Thoracic aorta (tissue), 2 donors: ENCODE measurements around the gene C15orf40. TPM values are rescaled to one million over a fixed set of nuclear protein-coding genes. Genes with fewer than 3 reads are reported as not detected.

Experiments
- ATAC-seq: fragments of 150-250 bp; one replicate; pipeline ENCODE4 v1.8.0; 2017; ENCODE audit warnings: low read depth; ENCODE audit not compliant: insufficient number of reproducible peaks, low FRiP score
- DNase-seq: peaks from one replicate; pipeline ENCODE4 v3.0.0-alpha.2; 2020; ENCODE audit warnings: low spot score
- H3K27ac ChIP-seq, 2 donors: fragments of 200-600 bp; sonication (generic); 1 replicate in 1 of 2; 2 replicates in 1 of 2; pipeline ENCODE4 v1.5.1; 2016; ENCODE audit warnings: mild to moderate bottlenecking in 2 of 2, moderate library complexity in 2 of 2
- H3K27me3 ChIP-seq: fragments of 200-600 bp; sonication (generic); replicated peaks from 2 replicates; pipeline ENCODE4 v1.6.0; 2016; ENCODE audit warnings: mild to moderate bottlenecking; ENCODE audit not compliant: insufficient read depth
- H3K36me3 ChIP-seq: fragments of 200-600 bp; sonication (generic); one replicate; pipeline ENCODE4 v1.5.1; 2016
- H3K4me1 ChIP-seq, 2 donors: fragments of 200-600 bp; sonication (generic); 1 replicate in 1 of 2; 2 replicates in 1 of 2; pipeline versions ENCODE4 v1.5.1 to v1.6.0; 2016; ENCODE audit warnings: low read depth in 2 of 2, mild to moderate bottlenecking in 1 of 2; ENCODE audit not compliant: control insufficient read depth in 1 of 2
- H3K4me3 ChIP-seq: fragments of 200-600 bp; sonication (generic); 2 replicates; pipeline ENCODE4 v1.5.1; 2016; ENCODE audit warnings: mild to moderate bottlenecking
- H3K9me3 ChIP-seq: fragments of 200-600 bp; sonication (generic); 2 replicates; pipeline ENCODE4 v1.5.1; 2016
- total RNA-seq, 2 donors: library from RNA; depleted of rRNA; stranded (reverse); fragments of >200 nt; gene quantifications; one replicate each; pipeline versions ENCODE4 v1.1.0 to v1.2.3, GENCODE V29; 2016
- TF ChIP-seq, protein P1 (sequence below): fragments of 200-600 bp; sonication (generic); IDR thresholded peaks from one replicate; pipeline ENCODE4 v1.5.1; 2019; ENCODE audit warnings: antibody characterized with exemption

Gene C15orf40
- total RNA-seq, 2 donors from 2014 or later, result 10.2 to 16.7 TPM

DNA sequence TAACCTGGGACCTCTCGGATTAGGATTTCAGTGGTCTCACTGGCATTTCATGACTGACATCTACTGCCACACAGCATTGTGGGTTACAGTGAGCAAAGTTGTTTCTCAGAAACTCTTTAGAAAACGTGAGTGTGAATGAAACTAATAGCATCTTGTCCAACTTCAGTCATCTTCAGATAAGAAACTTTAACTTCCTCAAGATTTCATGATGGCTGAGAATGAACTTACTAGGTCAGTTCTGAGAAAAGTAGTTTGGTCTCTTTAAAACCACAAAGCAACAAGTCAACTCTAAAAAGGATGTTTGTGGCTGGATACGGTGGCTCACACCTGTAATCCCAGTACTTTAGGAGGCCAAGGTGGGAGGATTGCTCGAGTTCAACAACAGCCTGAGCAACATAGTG lies 44.8 kb downstream of the C15orf40 start:
- Histone ChIP-seq H3K27me3 (no peaks in the 10 kb centered on the region), H3K27ac (no peak overlapping the region), H3K4me3 (no peak overlapping the region), H3K9me3 (no peaks in the 10 kb centered on the region), H3K4me1 (peaks cover 0 to 8% of the 10 kb centered on the region in 2 donors), H3K36me3 (no peaks in the 10 kb centered on the region)
- DNase-seq (no peak), ATAC-seq (no peak)
- TF ChIP-seq, protein P1, sequence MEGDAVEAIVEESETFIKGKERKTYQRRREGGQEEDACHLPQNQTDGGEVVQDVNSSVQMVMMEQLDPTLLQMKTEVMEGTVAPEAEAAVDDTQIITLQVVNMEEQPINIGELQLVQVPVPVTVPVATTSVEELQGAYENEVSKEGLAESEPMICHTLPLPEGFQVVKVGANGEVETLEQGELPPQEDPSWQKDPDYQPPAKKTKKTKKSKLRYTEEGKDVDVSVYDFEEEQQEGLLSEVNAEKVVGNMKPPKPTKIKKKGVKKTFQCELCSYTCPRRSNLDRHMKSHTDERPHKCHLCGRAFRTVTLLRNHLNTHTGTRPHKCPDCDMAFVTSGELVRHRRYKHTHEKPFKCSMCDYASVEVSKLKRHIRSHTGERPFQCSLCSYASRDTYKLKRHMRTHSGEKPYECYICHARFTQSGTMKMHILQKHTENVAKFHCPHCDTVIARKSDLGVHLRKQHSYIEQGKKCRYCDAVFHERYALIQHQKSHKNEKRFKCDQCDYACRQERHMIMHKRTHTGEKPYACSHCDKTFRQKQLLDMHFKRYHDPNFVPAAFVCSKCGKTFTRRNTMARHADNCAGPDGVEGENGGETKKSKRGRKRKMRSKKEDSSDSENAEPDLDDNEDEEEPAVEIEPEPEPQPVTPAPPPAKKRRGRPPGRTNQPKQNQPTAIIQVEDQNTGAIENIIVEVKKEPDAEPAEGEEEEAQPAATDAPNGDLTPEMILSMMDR, result no peak

DNA sequence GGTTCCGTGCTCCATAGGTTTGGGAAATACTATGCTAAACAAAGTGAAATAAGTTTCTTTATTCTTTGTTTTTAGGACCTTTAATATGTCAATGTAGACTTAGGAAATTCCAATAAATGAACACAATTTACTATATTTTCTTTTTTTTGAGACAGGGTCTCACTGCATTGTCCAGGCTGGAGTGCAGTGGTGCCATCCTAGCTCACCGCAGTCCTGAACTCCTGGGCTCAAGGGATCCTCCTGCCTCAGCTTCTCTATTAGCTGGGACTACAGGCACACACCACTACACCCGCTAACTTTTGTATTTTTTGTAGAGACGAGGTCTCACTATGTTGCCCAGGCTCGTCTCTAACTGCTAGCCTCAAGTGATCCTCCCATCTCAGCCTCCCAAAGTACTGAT lies 46.5 kb downstream of the C15orf40 start:
- no peaks in the 10 kb centered on the region for H3K36me3 ChIP-seq

GRCh38 chr15:82963471-82964341 lies 47.7 kb downstream of the C15orf40 start:
- no peak overlapping the region for H3K27ac ChIP-seq
- H3K27me3 ChIP-seq, result no peaks in the 10 kb centered on the region
- H3K36me3 ChIP-seq, result no peaks in the 10 kb centered on the region
- no peaks in the 10 kb centered on the region for H3K4me1 ChIP-seq
- no peak overlapping the region for H3K4me3 ChIP-seq
- no peaks in the 10 kb centered on the region for H3K9me3 ChIP-seq
- TF ChIP-seq, protein P1, result no peak
- DNase-seq (no peak), ATAC-seq (no peak)

More for the DNA sequence above, 46.5 kb downstream of the C15orf40 start:
- Histone ChIP-seq H3K27me3 (no peaks in the 10 kb centered on the region), H3K9me3 (no peaks in the 10 kb centered on the region), H3K4me1 (no peaks in the 10 kb centered on the region), H3K4me3 (no peak overlapping the region), H3K27ac (no peak overlapping the region)
- TF ChIP-seq, protein P1, result no peak
- no peak for DNase-seq
- ATAC-seq, result no peak

- Histone ChIP-seq H3K4me3 (no peak overlapping the region), H3K36me3 (no peaks in the 10 kb centered on the region), H3K4me1 (no peaks in the 10 kb centered on the region), H3K9me3 (no peaks in the 10 kb centered on the region), H3K27me3 (no peaks in the 10 kb centered on the region), H3K27ac (no peak overlapping the region)
- ATAC-seq (no peak), DNase-seq (no peak)
- TF ChIP-seq, protein P1, result no peak
Measured at GRCh38 chr15:82960766-82961165, 50.7 kb downstream of the C15orf40 start.

DNA sequence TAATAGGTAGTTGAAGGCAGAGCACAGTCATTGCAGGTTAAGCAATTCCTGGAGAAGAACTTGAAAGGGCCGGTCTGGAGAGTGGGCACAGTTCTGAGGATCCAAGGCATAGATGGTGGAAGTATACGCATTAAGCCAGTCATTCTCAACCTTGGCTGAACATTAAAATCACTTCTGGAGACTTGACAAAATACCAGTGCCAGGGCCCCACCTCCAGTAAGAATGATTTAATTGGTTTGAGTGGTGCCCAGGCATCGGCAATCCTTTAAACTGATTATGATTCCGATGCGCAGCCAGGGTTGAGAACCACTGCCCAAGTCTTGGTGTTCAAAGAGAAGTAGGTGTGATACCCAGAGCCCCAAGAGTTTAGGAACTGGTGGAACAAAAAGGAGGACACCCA lies 52.0 kb downstream of the C15orf40 start:
- Histone ChIP-seq H3K4me1 (no peaks in the 10 kb centered on the region), H3K9me3 (no peaks in the 10 kb centered on the region), H3K27ac (no peak overlapping the region), H3K36me3 (no peaks in the 10 kb centered on the region), H3K27me3 (no peaks in the 10 kb centered on the region), H3K4me3 (no peak overlapping the region)
- no peak for DNase-seq
- TF ChIP-seq, protein P1, result no peak
- ATAC-seq, result no peak
